ENCODE data around the gene TCF7L1. TPM values are rescaled to one million over a fixed set of nuclear protein-coding genes. Genes with fewer than 3 reads are reported as not detected.

TCF7L1 gene
- total RNA-seq, 1 experiment from 2014 or later: 2.8 TPM

GRCh38 chr2:85087541-85087940 lies 45.7 kb upstream of the TCF7L1 start:
- Histone ChIP-seq H3K79me2 (ENCODE audit: low read depth) (no peaks in the 10 kb centered on the region), H3K4me3 (no peak overlapping the region), H4K20me1 (ENCODE audit: insufficient read depth) (no peaks in the 10 kb centered on the region), H3F3A (ENCODE audit: insufficient read depth, low read depth) (no peaks in the 10 kb centered on the region), H3K36me3 (ENCODE audit: low read depth) (no peaks in the 10 kb centered on the region), H3K9me2 (ENCODE audit: insufficient read depth) (no peaks in the 10 kb centered on the region), H3K27ac (no peak overlapping the region), H3K4me1 (replicated peaks; ENCODE audit: insufficient read depth) (peaks cover 15% of the 10 kb centered on the region), H3K27me3 (ENCODE audit: insufficient read depth, low read depth) (peaks cover 8% of the 10 kb centered on the region; the same call in 1 of the 2 replicates), H3K4me2 (no peak overlapping the region), H2AFZ (no peak overlapping the region), H3K9me3 (ENCODE audit: insufficient read depth, low read depth) (no peaks in the 10 kb centered on the region)
- TF ChIP-seq EZH2 (IDR thresholded peaks at IDR 0.05; ENCODE audit: low read depth): no peak
- TF ChIP-seq, protein P1, sequence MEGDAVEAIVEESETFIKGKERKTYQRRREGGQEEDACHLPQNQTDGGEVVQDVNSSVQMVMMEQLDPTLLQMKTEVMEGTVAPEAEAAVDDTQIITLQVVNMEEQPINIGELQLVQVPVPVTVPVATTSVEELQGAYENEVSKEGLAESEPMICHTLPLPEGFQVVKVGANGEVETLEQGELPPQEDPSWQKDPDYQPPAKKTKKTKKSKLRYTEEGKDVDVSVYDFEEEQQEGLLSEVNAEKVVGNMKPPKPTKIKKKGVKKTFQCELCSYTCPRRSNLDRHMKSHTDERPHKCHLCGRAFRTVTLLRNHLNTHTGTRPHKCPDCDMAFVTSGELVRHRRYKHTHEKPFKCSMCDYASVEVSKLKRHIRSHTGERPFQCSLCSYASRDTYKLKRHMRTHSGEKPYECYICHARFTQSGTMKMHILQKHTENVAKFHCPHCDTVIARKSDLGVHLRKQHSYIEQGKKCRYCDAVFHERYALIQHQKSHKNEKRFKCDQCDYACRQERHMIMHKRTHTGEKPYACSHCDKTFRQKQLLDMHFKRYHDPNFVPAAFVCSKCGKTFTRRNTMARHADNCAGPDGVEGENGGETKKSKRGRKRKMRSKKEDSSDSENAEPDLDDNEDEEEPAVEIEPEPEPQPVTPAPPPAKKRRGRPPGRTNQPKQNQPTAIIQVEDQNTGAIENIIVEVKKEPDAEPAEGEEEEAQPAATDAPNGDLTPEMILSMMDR (conservative IDR thresholded peaks at IDR 0.05): no peak
- POLR2A ChIA-PET (ENCODE audit: unreplicated experiment): no interaction called here
- intact Hi-C loops (cut with micrococcal nuclease; ENCODE audit: unreplicated experiment): no loop called here
- BruUV-seq (replicated peaks): no TSS peak
- no peak for DNase-seq
- CTCF ChIA-PET: no interaction called here

DNA sequence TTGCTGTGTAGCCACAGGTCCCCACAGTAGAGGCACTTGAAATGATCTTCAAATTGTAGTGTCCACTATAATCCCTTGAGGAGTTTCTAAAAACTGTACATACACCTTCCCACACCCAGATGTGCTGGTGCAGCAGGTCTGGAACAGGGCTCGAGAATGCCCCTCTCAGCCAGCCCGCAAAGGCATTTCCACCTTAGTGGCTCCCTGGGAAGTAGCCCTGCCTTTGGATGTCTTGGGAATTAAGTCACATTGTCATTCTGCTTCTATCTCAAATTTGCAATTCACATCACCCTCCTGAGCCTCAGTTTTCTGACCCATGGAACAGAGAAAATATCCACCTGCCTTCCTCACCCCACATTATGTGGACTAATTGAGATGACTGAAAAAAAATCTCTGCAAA lies 44.3 kb upstream of the TCF7L1 start:
- H3K27ac ChIP-seq: no peak overlapping the region
- no peaks in the 10 kb centered on the region for H3K9me3 ChIP-seq (ENCODE audit: insufficient read depth, low read depth)
- no peak overlapping the region for H2AFZ ChIP-seq
- H3K4me2 ChIP-seq: no peak overlapping the region
- H3K79me2 ChIP-seq (ENCODE audit: low read depth): no peaks in the 10 kb centered on the region
- DNase-seq: no peak
- peaks cover 8% of the 10 kb centered on the region; the same call in 1 of the 2 replicates for H3K27me3 ChIP-seq (ENCODE audit: insufficient read depth, low read depth)
- POLR2A ChIA-PET (ENCODE audit: unreplicated experiment): no interaction called here
- H3K4me3 ChIP-seq: no peak overlapping the region
- no peaks in the 10 kb centered on the region for H4K20me1 ChIP-seq (ENCODE audit: insufficient read depth)
- H3F3A ChIP-seq (ENCODE audit: insufficient read depth, low read depth): no peaks in the 10 kb centered on the region
- H3K9me2 ChIP-seq (ENCODE audit: insufficient read depth): no peaks in the 10 kb centered on the region
- no TSS peak for BruUV-seq (replicated peaks)
- no peaks in the 10 kb centered on the region for H3K36me3 ChIP-seq (ENCODE audit: low read depth)
- H3K4me1 ChIP-seq (replicated peaks; ENCODE audit: insufficient read depth): peaks cover 15% of the 10 kb centered on the region
- no peak for TF ChIP-seq EZH2 (IDR thresholded peaks at IDR 0.05; ENCODE audit: low read depth)
- TF ChIP-seq, protein P1 (conservative IDR thresholded peaks at IDR 0.05): no peak
- CTCF ChIA-PET: no interaction called here
- intact Hi-C loops (cut with micrococcal nuclease; ENCODE audit: unreplicated experiment): no loop called here

DNA sequence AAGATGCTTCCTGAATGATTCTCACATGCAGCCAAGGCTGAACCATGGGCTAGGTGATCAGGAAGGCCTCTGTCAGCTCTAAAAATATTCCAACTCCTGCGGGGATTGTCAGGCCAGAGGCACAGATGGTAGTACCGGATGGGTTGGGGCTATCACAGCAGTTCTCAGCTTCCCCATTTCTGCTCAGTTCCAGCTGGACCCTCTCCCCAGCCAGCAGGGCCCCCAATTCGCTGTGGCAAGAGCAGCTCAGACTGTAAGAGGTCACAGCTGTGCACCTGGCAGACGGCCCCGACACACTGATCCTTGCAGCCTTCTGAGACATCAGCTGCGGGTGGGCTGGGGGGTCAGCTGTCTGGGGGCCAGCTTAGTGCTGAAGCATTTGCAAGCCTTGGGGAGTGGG lies 43.6 kb upstream of the TCF7L1 start:
- intact Hi-C loops (cut with micrococcal nuclease; ENCODE audit: unreplicated experiment): no loop called here
- H3K4me3 ChIP-seq: no peak overlapping the region
- no peaks in the 10 kb centered on the region for H3K9me2 ChIP-seq (ENCODE audit: insufficient read depth)
- ChIA-PET CTCF (interaction anchor here (0.5 kb wide), 1 partner anchor 54 kb away, joined by 4 read pairs; no protein-coding TSS in a partner anchor), POLR2A (ENCODE audit: unreplicated experiment) (no interaction called here)
- H4K20me1 ChIP-seq (ENCODE audit: insufficient read depth): no peaks in the 10 kb centered on the region
- H3K79me2 ChIP-seq (ENCODE audit: low read depth): no peaks in the 10 kb centered on the region
- no peaks in the 10 kb centered on the region for H3F3A ChIP-seq (ENCODE audit: insufficient read depth, low read depth)
- peaks cover 8% of the 10 kb centered on the region; the same call in 1 of the 2 replicates for H3K27me3 ChIP-seq (ENCODE audit: insufficient read depth, low read depth)
- DNase-seq: no peak
- no peaks in the 10 kb centered on the region for H3K36me3 ChIP-seq (ENCODE audit: low read depth)
- no peaks in the 10 kb centered on the region for H3K9me3 ChIP-seq (ENCODE audit: insufficient read depth, low read depth)
- H3K27ac ChIP-seq: no peak overlapping the region
- no peak overlapping the region for H2AFZ ChIP-seq
- no peak overlapping the region for H3K4me2 ChIP-seq
- TF ChIP-seq, protein P1 (conservative IDR thresholded peaks at IDR 0.05): no peak
- no peak for TF ChIP-seq EZH2 (IDR thresholded peaks at IDR 0.05; ENCODE audit: low read depth)
- no TSS peak for BruUV-seq (replicated peaks)
- H3K4me1 ChIP-seq (replicated peaks; ENCODE audit: insufficient read depth): peaks cover 15% of the 10 kb centered on the region
